PC-9 (cell line): Measurements from ENCODE around the gene ZFPM1. TPM values are rescaled to one million over a fixed set of nuclear protein-coding genes. Genes with fewer than 3 reads are reported as not detected.

Experiments used
- BruUV-seq: library from RNA; stranded (reverse); fragments of 400-500 nt; replicated peaks from 2 replicates; lab custom pipeline; 2021; lab: Mats Ljungman, UMichigan
- CTCF ChIA-PET: fragments of 300-600 bp; sonication (Branson Sonifier 250); formaldehyde crosslinking; loops from one replicate; lab custom pipeline; 2022; ENCODE audit warnings: antibody characterized with exemption; lab: Charles Lee
- POLR2A ChIA-PET: fragments of 300-600 bp; sonication (Branson Sonifier 250); formaldehyde crosslinking; loops from one replicate; lab custom pipeline; 2022; ENCODE audit warnings: antibody characterized with exemption; ENCODE audit not compliant: unreplicated experiment; lab: Charles Lee
- DNase-seq, 2 experiments: peaks; one replicate each; pipeline versions ENCODE4 v3.0.0 to v3.0.0-alpha.2; 2015 to 2022; ENCODE audit warnings: mixed read lengths in 1 of 2
- H2AFZ ChIP-seq: fragments of 200-600 bp; sonication (generic); 2 replicates; pipeline ENCODE4 v1.8.1; 2017; ENCODE audit warnings: antibody characterized with exemption
- H3F3A ChIP-seq: fragments of 200-600 bp; sonication (generic); 2 replicates; pipeline ENCODE4 v1.8.1; 2017; ENCODE audit warnings: antibody characterized with exemption, mild to moderate bottlenecking, low read depth; ENCODE audit not compliant: insufficient read depth
- H3K27ac ChIP-seq: fragments of 200-600 bp; sonication (generic); 2 replicates; pipeline ENCODE4 v1.6.1; 2016; ENCODE audit warnings: mixed run types
- H3K27me3 ChIP-seq: fragments of 200-600 bp; sonication (generic); 2 replicates; pipeline ENCODE4 v1.6.1; 2016; ENCODE audit warnings: low read depth, mixed run types; ENCODE audit not compliant: insufficient read depth
- H3K36me3 ChIP-seq: fragments of 200-600 bp; sonication (generic); 2 replicates; pipeline ENCODE4 v1.6.1; 2016; ENCODE audit warnings: low read depth, mixed run types
- H3K4me1 ChIP-seq: fragments of 200-600 bp; sonication (generic); replicated peaks from 2 replicates; pipeline ENCODE4 v1.6.1; 2016; ENCODE audit warnings: mixed run types; ENCODE audit not compliant: insufficient read depth
- H3K4me2 ChIP-seq: fragments of 200-600 bp; sonication (generic); 2 replicates; pipeline ENCODE4 v1.6.1; 2017; ENCODE audit warnings: mixed run types
- H3K4me3 ChIP-seq: fragments of 200-600 bp; sonication (generic); 2 replicates; pipeline ENCODE4 v1.6.1; 2016; ENCODE audit warnings: mixed run types
- H3K79me2 ChIP-seq: fragments of 200-600 bp; sonication (generic); 2 replicates; pipeline ENCODE4 v1.6.1; 2017; ENCODE audit warnings: low read depth, mixed run types
- H3K9me2 ChIP-seq: fragments of 200-600 bp; sonication (generic); 2 replicates; pipeline ENCODE4 v1.8.1; 2017; ENCODE audit warnings: mild to moderate bottlenecking; ENCODE audit not compliant: insufficient read depth
- H3K9me3 ChIP-seq: fragments of 200-600 bp; sonication (generic); 2 replicates; pipeline ENCODE4 v1.8.1; 2016; ENCODE audit warnings: low read depth; ENCODE audit not compliant: insufficient read depth
- H4K20me1 ChIP-seq: fragments of 200-600 bp; sonication (generic); 2 replicates; pipeline ENCODE4 v1.8.1; 2017; ENCODE audit not compliant: insufficient read depth
- CTCF ChIP-seq: fragments of 200-600 bp; sonication (generic); conservative IDR thresholded peaks from 2 replicates; pipeline ENCODE4 v1.6.1; 2017; ENCODE audit warnings: mixed run types, antibody characterized with exemption, mild to moderate bottlenecking, moderate library complexity
- EZH2 ChIP-seq: fragments of 200-600 bp; sonication (generic); IDR thresholded peaks from 2 replicates; pipeline ENCODE4 v1.8.0; 2017; ENCODE audit warnings: antibody characterized with exemption, low read depth
- intact Hi-C: fragments of 100-400 bp; cut with micrococcal nuclease; formaldehyde crosslinking; loops from one replicate; pipeline ENCODE4 v1.10.0; 2022; ENCODE audit not compliant: unreplicated experiment
- total RNA-seq: library from RNA; stranded (reverse); gene quantifications from 2 replicates; pipeline ENCODE4 v1.2.3, GENCODE V29; 2021

ZFPM1 gene
- total RNA-seq, 1 experiment from 2014 or later = 19.7 TPM

DNA sequence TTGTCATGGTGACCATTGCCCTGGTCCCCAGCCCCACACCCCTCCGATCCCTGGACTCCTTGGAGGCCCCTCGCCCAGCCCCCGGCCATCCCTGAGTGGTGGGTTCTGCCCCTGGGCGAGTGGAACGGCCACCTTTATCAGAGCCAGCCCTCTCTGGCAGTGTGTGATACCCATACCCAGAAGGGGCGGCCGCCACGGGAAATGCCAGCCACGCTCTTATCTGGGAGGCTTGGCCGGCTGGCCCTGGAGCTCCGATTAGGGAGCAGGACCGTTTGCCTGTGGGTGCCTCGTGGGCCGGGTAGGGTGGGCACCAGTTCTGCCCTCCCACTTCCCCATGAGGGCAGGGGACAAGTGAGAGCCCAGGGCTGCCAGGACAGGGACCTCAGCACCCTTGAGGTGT lies 58.8 kb downstream of the ZFPM1 start:
- Histone ChIP-seq H3K79me2 (no peaks in the 10 kb centered on the region), H3K4me2 (no peak overlapping the region), H3K4me1 (no peaks in the 10 kb centered on the region), H3K36me3 (no peaks in the 10 kb centered on the region), H3F3A (no peaks in the 10 kb centered on the region), H3K9me3 (no peaks in the 10 kb centered on the region), H3K27me3 (no peaks in the 10 kb centered on the region), H3K9me2 (no peaks in the 10 kb centered on the region), H4K20me1 (no peaks in the 10 kb centered on the region), H3K4me3 (no peak overlapping the region), H3K27ac (no peak overlapping the region), H2AFZ (no peak overlapping the region)
- TF ChIP-seq CTCF (no peak), EZH2 (no peak)
- no TSS peak for BruUV-seq
- ChIA-PET CTCF (no interaction called here), POLR2A (no interaction called here)
- intact Hi-C loops = no loop called here
- no peak for DNase-seq

DNA sequence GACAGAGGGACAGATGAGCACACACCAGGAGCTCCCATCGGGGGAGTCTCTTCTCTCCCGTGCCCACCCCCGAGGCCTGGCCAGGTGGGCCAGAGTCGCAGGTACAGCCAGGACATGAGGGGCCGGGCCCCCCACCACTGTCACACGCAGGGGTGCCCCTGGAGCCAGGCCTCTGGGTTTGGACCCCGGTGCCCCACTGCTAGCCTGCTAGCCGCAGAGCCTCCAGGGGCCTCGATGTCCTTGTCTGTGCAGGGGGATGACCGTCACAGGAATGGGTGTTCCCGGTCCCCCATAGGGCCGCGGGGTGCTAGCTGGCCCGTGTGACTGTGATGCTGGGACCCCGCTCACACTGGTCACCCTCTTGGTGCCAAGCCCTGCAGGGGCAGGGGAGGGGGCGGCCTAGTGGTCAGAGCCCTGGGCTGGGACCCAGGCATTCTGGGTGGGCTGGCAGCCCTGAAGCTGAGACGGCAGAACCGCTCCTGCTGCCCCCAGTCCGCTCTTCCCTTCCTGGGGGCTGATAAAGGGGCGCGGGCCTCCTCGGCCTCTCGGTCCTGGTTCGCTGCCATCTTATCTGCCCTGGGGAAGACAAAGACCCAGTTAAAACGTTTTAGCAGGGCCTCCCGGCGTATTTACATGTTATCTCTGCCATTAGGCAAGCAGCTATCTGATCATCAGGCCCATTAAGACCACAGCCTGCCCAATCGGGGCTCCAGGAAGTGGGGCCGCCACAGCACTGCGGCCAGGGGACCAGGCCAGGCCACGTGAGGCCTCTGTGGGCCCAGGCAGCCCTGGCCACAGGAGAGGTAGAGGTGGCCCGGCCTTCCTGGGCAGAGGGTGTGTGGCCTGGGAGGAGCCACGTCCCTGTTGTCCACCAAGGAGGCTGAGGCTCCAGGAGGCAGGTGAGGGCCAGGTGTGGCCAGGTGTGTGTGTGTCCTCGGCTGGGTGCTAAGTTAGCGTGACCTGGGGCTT lies 59.9 kb downstream of the ZFPM1 start:
- Histone ChIP-seq H3K79me2 (no peaks in the 10 kb centered on the region), H3K4me2 (no peak overlapping the region), H3F3A (no peaks in the 10 kb centered on the region), H4K20me1 (no peaks in the 10 kb centered on the region), H2AFZ (no peak overlapping the region), H3K27ac (no peak overlapping the region), H3K27me3 (no peaks in the 10 kb centered on the region), H3K4me3 (no peak overlapping the region), H3K9me3 (no peaks in the 10 kb centered on the region), H3K4me1 (no peaks in the 10 kb centered on the region), H3K9me2 (no peaks in the 10 kb centered on the region), H3K36me3 (no peaks in the 10 kb centered on the region)
- BruUV-seq = no TSS peak
- DNase-seq = no peak
- POLR2A ChIA-PET = no interaction called here
- intact Hi-C loops = no loop called here
- CTCF ChIA-PET = no interaction called here
- TF ChIP-seq EZH2 (no peak), CTCF (no peak)

GRCh38 chr16:88514070-88514469 lies 61.0 kb downstream of the ZFPM1 start:
- no peaks in the 10 kb centered on the region for H3K79me2 ChIP-seq
- no peaks in the 10 kb centered on the region for H4K20me1 ChIP-seq
- H3K9me3 ChIP-seq = no peaks in the 10 kb centered on the region
- no peak for DNase-seq
- no peaks in the 10 kb centered on the region for H3F3A ChIP-seq
- POLR2A ChIA-PET = no interaction called here
- H3K27me3 ChIP-seq = no peaks in the 10 kb centered on the region
- no peaks in the 10 kb centered on the region for H3K36me3 ChIP-seq
- no peak overlapping the region for H2AFZ ChIP-seq
- no peaks in the 10 kb centered on the region for H3K9me2 ChIP-seq
- CTCF ChIA-PET = no interaction called here
- intact Hi-C loops = no loop called here
- TF ChIP-seq EZH2 (no peak), CTCF (no peak)
- H3K27ac ChIP-seq = no peak overlapping the region
- no peak overlapping the region for H3K4me2 ChIP-seq
- no peak overlapping the region for H3K4me3 ChIP-seq
- H3K4me1 ChIP-seq = no peaks in the 10 kb centered on the region
- BruUV-seq = no TSS peak
